GM12878 (cell line): ENCODE data around the gene SNCAIP. TPM values are rescaled to one million over a fixed set of nuclear protein-coding genes. Genes with fewer than 3 reads are reported as not detected.

ENCODE experiments used
- ATAC-seq: fragments of 200-7000 bp; cut with Tn5 transposase; 3 replicates; pipeline ENCODE4 v1.9.1; 2020; ENCODE audit warnings: mild to moderate bottlenecking, moderate library complexity
- BruUV-seq: library from RNA; stranded (reverse); fragments of 400-500 nt; replicated peaks from 2 replicates; lab custom pipeline; 2021; lab: Mats Ljungman, UMichigan
- CTCF ChIA-PET: fragments of 300-600 bp; sonication (Branson Sonifier 250); formaldehyde crosslinking; extraction: SDS; loops from one replicate; lab custom pipeline; 2021; ENCODE audit warnings: inconsistent platforms; lab: Yijun Ruan, JAX
- POLR2A ChIA-PET: fragments of 350-600 bp; formaldehyde crosslinking; extraction: SDS; loops from one replicate; lab custom pipeline; 2021; ENCODE audit warnings: inconsistent platforms; lab: Charles Lee
- RAD21 ChIA-PET: fragments of 300-600 bp; sonication (Branson Sonifier 250); formaldehyde crosslinking; loops from one replicate; lab custom pipeline; 2023; ENCODE audit warnings: antibody characterized with exemption; ENCODE audit not compliant: unreplicated experiment; lab: Charles Lee
- SMC1A ChIA-PET: fragments of 300-600 bp; sonication (Branson Sonifier 250); formaldehyde crosslinking; loops from one replicate; lab custom pipeline; 2023; ENCODE audit not compliant: unreplicated experiment, uncharacterized antibody; lab: Charles Lee
- DNase-seq: peaks from one replicate; pipeline ENCODE4 v3.0.0-alpha.2; 2011; ENCODE audit warnings: low read depth, low spot score
- FAIRE-seq: peaks from 3 replicates; lab custom pipeline; 2011; peaks lifted over from hg19 to GRCh38; lab: Jason Lieb, UNC
- H2AFZ ChIP-seq: 2 replicates; pipeline ENCODE4 v1.6.0; 2011; ENCODE audit warnings: low read depth, low read length, control low read depth; ENCODE audit not compliant: control insufficient read depth
- H3K27ac ChIP-seq: 2 replicates; pipeline ENCODE4 v1.5.1; 2011; ENCODE audit warnings: control low read depth; ENCODE audit not compliant: control insufficient read depth, insufficient read depth
- H3K27me3 ChIP-seq, 2 experiments: replicated peaks in 1 of 2; 2 replicates each; pipeline versions ENCODE4 v1.6.0 to v1.6.1; 2011; ENCODE audit warnings: low read length in 1 of 2; ENCODE audit not compliant: control insufficient read depth in 2 of 2, insufficient read depth in 2 of 2
- H3K36me3 ChIP-seq, 2 experiments: 2 replicates each; pipeline ENCODE4 v1.5.1; 2011; ENCODE audit warnings: low read length in 1 of 2; ENCODE audit not compliant: control insufficient read depth in 2 of 2, insufficient read depth in 2 of 2
- H3K4me1 ChIP-seq: 2 replicates; pipeline ENCODE4 v1.6.1; 2011; ENCODE audit warnings: mild to moderate bottlenecking, low read length, moderate library complexity, mixed read lengths; ENCODE audit not compliant: control insufficient read depth, insufficient read depth
- H3K4me2 ChIP-seq: 2 replicates; pipeline ENCODE4 v1.6.0; 2011; ENCODE audit warnings: control low read depth; ENCODE audit not compliant: control insufficient read depth, insufficient read depth
- H3K4me3 ChIP-seq: fragments of 200-600 bp; sonication (generic); 2 replicates; pipeline ENCODE4 v1.5.1; 2016
- H3K79me2 ChIP-seq: 2 replicates; pipeline ENCODE4 v1.6.0; 2011; ENCODE audit warnings: low read length; ENCODE audit not compliant: control insufficient read depth, insufficient read depth
- H3K9ac ChIP-seq: 2 replicates; pipeline ENCODE4 v1.8.0; 2011; ENCODE audit warnings: low read length, control low read depth, mixed read lengths; ENCODE audit not compliant: control insufficient read depth, insufficient read depth
- H3K9me3 ChIP-seq: replicated peaks from 3 replicates; pipeline ENCODE4 v1.5.1; 2011; ENCODE audit warnings: mild to moderate bottlenecking, low read length; ENCODE audit not compliant: control insufficient read depth, insufficient read depth
- H4K20me1 ChIP-seq: 2 replicates; pipeline ENCODE4 v1.6.0; 2011; ENCODE audit not compliant: control insufficient read depth, insufficient read depth
- CHD2 ChIP-seq: IDR thresholded peaks from 2 replicates; pipeline ENCODE4 v1.6.1; 2011; ENCODE audit warnings: low read depth, low read length, improper control_type of control experiment, borderline replicate concordance
- DPF2 ChIP-seq: fragments of 450-650 bp; IDR thresholded peaks from 2 replicates; pipeline ENCODE4 v1.6.1; 2017; ENCODE audit warnings: mild to moderate bottlenecking
- EZH2 ChIP-seq: IDR thresholded peaks from 2 replicates; pipeline ENCODE4 v1.6.1; 2012; ENCODE audit warnings: low read depth, mild to moderate bottlenecking, control low read depth, inconsistent platforms, low read length, borderline replicate concordance; ENCODE audit not compliant: control insufficient read depth
- FOS ChIP-seq: IDR thresholded peaks from 3 replicates; pipeline ENCODE4 v1.6.1; 2011; ENCODE audit warnings: borderline replicate concordance; ENCODE audit not compliant: insufficient read length; ENCODE audit errors: extremely low read depth
- FOXM1 ChIP-seq: IDR thresholded peaks from 2 replicates; pipeline ENCODE4 v1.6.1; 2012; ENCODE audit warnings: low read depth, mild to moderate bottlenecking, inconsistent platforms, low read length, moderate library complexity
- IKZF2 ChIP-seq, 2 experiments: fragments of 450-650 bp; IDR thresholded peaks; 2 replicates each; pipeline ENCODE4 v1.6.1; 2017; ENCODE audit warnings: mild to moderate bottlenecking in 2 of 2, moderate library complexity in 2 of 2
- NR2C2 ChIP-seq: IDR thresholded peaks from 2 replicates; pipeline ENCODE4 v1.6.1; 2011; ENCODE audit warnings: borderline replicate concordance, low read depth; ENCODE audit not compliant: control insufficient read depth, insufficient read length
- POLR2A ChIP-seq: IDR thresholded peaks from 2 replicates; pipeline ENCODE4 v1.6.1; 2011; ENCODE audit warnings: low read depth, mild to moderate bottlenecking, low read length
- SIN3A ChIP-seq: IDR thresholded peaks from 2 replicates; pipeline ENCODE4 v1.6.1; 2012; ENCODE audit warnings: low read depth, low read length, improper control_type of control experiment
- ZBED1 ChIP-seq: IDR thresholded peaks from 2 replicates; pipeline ENCODE4 v1.6.1; 2016; ENCODE audit warnings: borderline replicate concordance
- ZNF24 ChIP-seq: fragments of 450-650 bp; IDR thresholded peaks from 2 replicates; pipeline ENCODE4 v1.6.1; 2017; ENCODE audit warnings: antibody characterized with exemption, mild to moderate bottlenecking
- WGBS: methylation state at CpG from one replicate; pipeline ENCODE4 v1.1.6; 2016; ENCODE audit warnings: low lambda C conversion rate; ENCODE audit not compliant: insufficient replicate concordance, insufficient coverage; ENCODE audit errors: missing lambda C conversion rate; 5-methylcytosine and 5-hydroxymethylcytosine counted together
- in situ Hi-C: fragments of 300-500 bp; cut with MboI; formaldehyde crosslinking; loops from 9 replicates; pipeline ENCODE4 v1.14.3; 2018; ENCODE audit warnings: mixed read lengths
- intact Hi-C: fragments of 100-400 bp; cut with micrococcal nuclease; formaldehyde crosslinking; loops from one replicate; pipeline ENCODE4 v1.14.2; 2022; ENCODE audit not compliant: unreplicated experiment
- polyA plus RNA-seq, 11 experiments: library from polyadenylated mRNA; depleted of rRNA in 4 of 11; unstranded in 6 of 11; stranded (reverse) in 5 of 11; fragments of >200 nt; fragmentation: Nextera tagmentation in 4 of 11; fragmentation: Illumina TruSeq in 1 of 11; extraction: Ambion mirVana in 4 of 11; extraction: Trizol in 1 of 11; gene quantifications; 1 replicate in 1 of 11; 2 replicates in 10 of 11; pipeline versions ENCODE4 v1.2.1 to v1.2.3, GENCODE V29; 2011 to 2016; ENCODE audit warnings: inconsistent platforms in 2 of 11, missing spikeins in 2 of 11, low read depth in 1 of 11
- total RNA-seq, 4 experiments: library from RNA; depleted of rRNA in 3 of 4; stranded (reverse); fragments of >200 nt in 3 of 4; fragmentation: Illumina TruSeq in 1 of 4; extraction: Trizol in 1 of 4; gene quantifications; 2 replicates each; pipeline versions ENCODE4 v1.2.1 to v1.2.3, GENCODE V29; 2013 to 2021
- TF ChIP-seq, protein P1 (sequence below), 3 experiments: IDR thresholded peaks in 2 of 3; conservative IDR thresholded peaks in 1 of 3; 2 replicates each; pipeline ENCODE4 v1.5.1; 2011; ENCODE audit warnings: low read depth in 3 of 3, low read length in 3 of 3, mild to moderate bottlenecking in 3 of 3, control low read depth in 2 of 3, moderate library complexity in 2 of 3, inconsistent platforms in 1 of 3, mixed read lengths in 1 of 3; ENCODE audit not compliant: control insufficient read depth in 2 of 3, insufficient read depth in 1 of 3; ENCODE audit errors: extremely low read depth in 1 of 3
- TF ChIP-seq, protein P2 (sequence below): fragments of 450-650 bp; formaldehyde crosslinking; IDR thresholded peaks from 2 replicates; pipeline ENCODE4 v1.4.0; 2022; ENCODE audit warnings: mild to moderate bottlenecking, moderate library complexity

Gene SNCAIP
- total and polyA plus RNA-seq, 10 of the 15 experiments (the other 5 are each of a cell fraction or from before 2014, with no cell fraction given), result 0.03 to 0.62 (median 0.16) TPM; not detected in 1

GRCh38 chr5:122398016-122398415 is 86.0 kb downstream of the SNCAIP start:
- Histone ChIP-seq H3K27me3 (no peaks in the 10 kb centered on the region), H3K9ac (no peak overlapping the region), H3K36me3 (no peaks in the 10 kb centered on the region), H3K79me2 (no peaks in the 10 kb centered on the region), H3K27ac (no peak overlapping the region), H2AFZ (no peak overlapping the region), H3K4me3 (no peak overlapping the region), H3K9me3 (no peaks in the 10 kb centered on the region), H4K20me1 (no peaks in the 10 kb centered on the region), H3K4me1 (no peaks in the 10 kb centered on the region), H3K4me2 (no peak overlapping the region)
- in situ Hi-C loops, result no loop called here
- ChIA-PET CTCF (interaction anchor here (1.3 to 1.4 kb wide), 2 partner anchors 12 to 16 kb away, joined by 3 to 4 read pairs; no protein-coding TSS in a partner anchor), SMC1A (interaction anchor here (1.1 kb wide), 1 partner anchor 26 kb away, joined by 4 read pairs; no protein-coding TSS in a partner anchor), POLR2A (no interaction called here), RAD21 (no interaction called here)
- DNase-seq, result no peak
- BruUV-seq, result no TSS peak
- TF ChIP-seq FOXM1, result no peak
- TF ChIP-seq, protein P1, sequence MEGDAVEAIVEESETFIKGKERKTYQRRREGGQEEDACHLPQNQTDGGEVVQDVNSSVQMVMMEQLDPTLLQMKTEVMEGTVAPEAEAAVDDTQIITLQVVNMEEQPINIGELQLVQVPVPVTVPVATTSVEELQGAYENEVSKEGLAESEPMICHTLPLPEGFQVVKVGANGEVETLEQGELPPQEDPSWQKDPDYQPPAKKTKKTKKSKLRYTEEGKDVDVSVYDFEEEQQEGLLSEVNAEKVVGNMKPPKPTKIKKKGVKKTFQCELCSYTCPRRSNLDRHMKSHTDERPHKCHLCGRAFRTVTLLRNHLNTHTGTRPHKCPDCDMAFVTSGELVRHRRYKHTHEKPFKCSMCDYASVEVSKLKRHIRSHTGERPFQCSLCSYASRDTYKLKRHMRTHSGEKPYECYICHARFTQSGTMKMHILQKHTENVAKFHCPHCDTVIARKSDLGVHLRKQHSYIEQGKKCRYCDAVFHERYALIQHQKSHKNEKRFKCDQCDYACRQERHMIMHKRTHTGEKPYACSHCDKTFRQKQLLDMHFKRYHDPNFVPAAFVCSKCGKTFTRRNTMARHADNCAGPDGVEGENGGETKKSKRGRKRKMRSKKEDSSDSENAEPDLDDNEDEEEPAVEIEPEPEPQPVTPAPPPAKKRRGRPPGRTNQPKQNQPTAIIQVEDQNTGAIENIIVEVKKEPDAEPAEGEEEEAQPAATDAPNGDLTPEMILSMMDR (IDR thresholded peaks at IDR 0.05 in 2 of 3, conservative IDR thresholded peaks at IDR 0.05 in 1 of 3; ENCODE audit: control insufficient read depth in 2 of 3, extremely low read depth in 1 of 3, insufficient read depth in 1 of 3, low read depth in 3 of 3, low read length in 3 of 3), result no peak
- TF ChIP-seq NR2C2, result no peak
- TF ChIP-seq ZBED1, result no peak
- no peak for TF ChIP-seq DPF2
- TF ChIP-seq SIN3A, result no peak
- no peak for TF ChIP-seq EZH2
- TF ChIP-seq CHD2, result no peak
- TF ChIP-seq, protein P2, sequence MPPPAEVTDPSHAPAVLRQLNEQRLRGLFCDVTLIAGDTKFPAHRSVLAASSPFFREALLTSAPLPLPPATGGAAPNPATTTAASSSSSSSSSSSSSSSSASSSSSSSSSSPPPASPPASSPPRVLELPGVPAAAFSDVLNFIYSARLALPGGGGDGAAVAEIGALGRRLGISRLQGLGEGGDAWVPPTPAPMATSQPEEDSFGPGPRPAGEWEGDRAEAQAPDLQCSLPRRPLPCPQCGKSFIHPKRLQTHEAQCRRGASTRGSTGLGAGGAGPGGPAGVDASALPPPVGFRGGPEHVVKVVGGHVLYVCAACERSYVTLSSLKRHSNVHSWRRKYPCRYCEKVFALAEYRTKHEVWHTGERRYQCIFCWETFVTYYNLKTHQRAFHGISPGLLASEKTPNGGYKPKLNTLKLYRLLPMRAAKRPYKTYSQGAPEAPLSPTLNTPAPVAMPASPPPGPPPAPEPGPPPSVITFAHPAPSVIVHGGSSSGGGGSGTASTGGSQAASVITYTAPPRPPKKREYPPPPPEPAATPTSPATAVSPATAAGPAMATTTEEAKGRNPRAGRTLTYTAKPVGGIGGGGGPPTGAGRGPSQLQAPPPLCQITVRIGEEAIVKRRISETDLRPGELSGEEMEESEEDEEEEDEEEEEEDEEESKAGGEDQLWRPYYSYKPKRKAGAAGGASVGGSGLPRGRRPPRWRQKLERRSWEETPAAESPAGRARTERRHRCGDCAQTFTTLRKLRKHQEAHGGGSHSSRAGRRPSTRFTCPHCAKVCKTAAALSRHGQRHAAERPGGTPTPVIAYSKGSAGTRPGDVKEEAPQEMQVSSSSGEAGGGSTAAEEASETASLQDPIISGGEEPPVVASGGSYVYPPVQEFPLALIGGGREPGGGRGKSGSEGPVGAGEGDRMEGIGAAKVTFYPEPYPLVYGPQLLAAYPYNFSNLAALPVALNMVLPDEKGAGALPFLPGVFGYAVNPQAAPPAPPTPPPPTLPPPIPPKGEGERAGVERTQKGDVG (CRISPR knock-in tag), result no peak
- TF ChIP-seq ZNF24, result no peak
- no peak for TF ChIP-seq POLR2A
- TF ChIP-seq IKZF2 (IDR thresholded peaks at IDR 0.05), result no peak
- TF ChIP-seq FOS, result no peak
- no peak for FAIRE-seq
- intact Hi-C loops, result no loop called here
- WGBS, result 21% methylated on average over 2 of the region's 2 CpGs
- no peak for ATAC-seq
